HFFc6 (cell line): Measurements from ENCODE around the gene MARS1. TPM values are rescaled to one million over a fixed set of nuclear protein-coding genes. Genes with fewer than 3 reads are reported as not detected.

ENCODE experiments used
- DNase-seq: peaks from one replicate; pipeline ENCODE4 v3.0.0-alpha.2; 2018
- H3K27ac Mint-ChIP-seq: 2 replicates; pipeline ENCODE4 v1.8.0; 2020; ENCODE audit warnings: mild to moderate bottlenecking, mixed read lengths
- H3K27me3 Mint-ChIP-seq: 2 replicates; pipeline ENCODE4 v1.8.0; 2021; ENCODE audit warnings: mild to moderate bottlenecking, moderate library complexity, mixed read lengths; ENCODE audit not compliant: insufficient read depth
- H3K36me3 Mint-ChIP-seq: 2 replicates; pipeline ENCODE4 v1.8.0; 2021; ENCODE audit warnings: low read depth, mixed read lengths
- H3K4me1 Mint-ChIP-seq: 2 replicates; pipeline ENCODE4 v1.8.0; 2020; ENCODE audit warnings: low read depth, mixed read lengths
- H3K4me3 Mint-ChIP-seq: 2 replicates; pipeline ENCODE4 v1.8.0; 2020; ENCODE audit warnings: mild to moderate bottlenecking, moderate library complexity, mixed read lengths
- H3K9me3 Mint-ChIP-seq: 2 replicates; pipeline ENCODE4 v1.8.0; 2020; ENCODE audit warnings: mild to moderate bottlenecking, mixed read lengths
- total RNA-seq, 6 experiments: library from RNA; stranded (reverse); fragmentation: NEBNext Ultra II Directional; extraction: Animal tissue kit (Norgen Biotek cat#: 25700); gene quantifications; 2 replicates in 1 of 6; 3 replicates in 5 of 6; pipeline ENCODE4 v1.2.3, GENCODE V29; 2021
- TF ChIP-seq, protein P1 (sequence below): fragments of 200-600 bp; sonication (generic); IDR thresholded peaks from 2 replicates; pipeline ENCODE4 v1.5.0; 2021; ENCODE audit warnings: antibody characterized with exemption, mild to moderate bottlenecking

MARS1 gene
- total RNA-seq, 6 experiments from 2014 or later: 179 to 207 (median 193) TPM

DNA sequence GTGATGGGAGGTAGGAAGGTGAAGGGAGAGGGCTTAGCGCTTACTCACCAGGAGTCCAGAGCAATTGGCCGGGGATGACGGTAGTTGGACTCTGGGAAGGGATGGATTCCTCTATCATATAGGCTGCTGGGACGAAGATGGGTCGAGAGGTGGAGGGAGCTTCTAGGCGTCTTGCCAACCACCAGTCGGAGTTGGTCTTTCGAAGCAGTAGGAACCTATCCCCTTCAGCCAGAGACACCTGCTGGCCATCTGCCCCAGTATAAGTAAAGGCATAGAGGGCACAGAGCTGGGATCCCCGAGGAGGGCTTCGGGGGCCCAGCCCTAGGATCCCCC is 8.9 kb upstream of the MARS1 start:
- no peak overlapping the region for H3K27ac Mint-ChIP-seq
- H3K36me3 Mint-ChIP-seq: no peaks in the 10 kb centered on the region; the same call in 1 of the 2 replicates
- TF ChIP-seq, protein P1, sequence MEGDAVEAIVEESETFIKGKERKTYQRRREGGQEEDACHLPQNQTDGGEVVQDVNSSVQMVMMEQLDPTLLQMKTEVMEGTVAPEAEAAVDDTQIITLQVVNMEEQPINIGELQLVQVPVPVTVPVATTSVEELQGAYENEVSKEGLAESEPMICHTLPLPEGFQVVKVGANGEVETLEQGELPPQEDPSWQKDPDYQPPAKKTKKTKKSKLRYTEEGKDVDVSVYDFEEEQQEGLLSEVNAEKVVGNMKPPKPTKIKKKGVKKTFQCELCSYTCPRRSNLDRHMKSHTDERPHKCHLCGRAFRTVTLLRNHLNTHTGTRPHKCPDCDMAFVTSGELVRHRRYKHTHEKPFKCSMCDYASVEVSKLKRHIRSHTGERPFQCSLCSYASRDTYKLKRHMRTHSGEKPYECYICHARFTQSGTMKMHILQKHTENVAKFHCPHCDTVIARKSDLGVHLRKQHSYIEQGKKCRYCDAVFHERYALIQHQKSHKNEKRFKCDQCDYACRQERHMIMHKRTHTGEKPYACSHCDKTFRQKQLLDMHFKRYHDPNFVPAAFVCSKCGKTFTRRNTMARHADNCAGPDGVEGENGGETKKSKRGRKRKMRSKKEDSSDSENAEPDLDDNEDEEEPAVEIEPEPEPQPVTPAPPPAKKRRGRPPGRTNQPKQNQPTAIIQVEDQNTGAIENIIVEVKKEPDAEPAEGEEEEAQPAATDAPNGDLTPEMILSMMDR: no peak
- H3K4me3 Mint-ChIP-seq: no peak overlapping the region
- no peak for DNase-seq
- peaks cover 36% of the 10 kb centered on the region for H3K4me1 Mint-ChIP-seq
- no peaks in the 10 kb centered on the region for H3K9me3 Mint-ChIP-seq
- peaks cover 31% of the 10 kb centered on the region for H3K27me3 Mint-ChIP-seq

DNA sequence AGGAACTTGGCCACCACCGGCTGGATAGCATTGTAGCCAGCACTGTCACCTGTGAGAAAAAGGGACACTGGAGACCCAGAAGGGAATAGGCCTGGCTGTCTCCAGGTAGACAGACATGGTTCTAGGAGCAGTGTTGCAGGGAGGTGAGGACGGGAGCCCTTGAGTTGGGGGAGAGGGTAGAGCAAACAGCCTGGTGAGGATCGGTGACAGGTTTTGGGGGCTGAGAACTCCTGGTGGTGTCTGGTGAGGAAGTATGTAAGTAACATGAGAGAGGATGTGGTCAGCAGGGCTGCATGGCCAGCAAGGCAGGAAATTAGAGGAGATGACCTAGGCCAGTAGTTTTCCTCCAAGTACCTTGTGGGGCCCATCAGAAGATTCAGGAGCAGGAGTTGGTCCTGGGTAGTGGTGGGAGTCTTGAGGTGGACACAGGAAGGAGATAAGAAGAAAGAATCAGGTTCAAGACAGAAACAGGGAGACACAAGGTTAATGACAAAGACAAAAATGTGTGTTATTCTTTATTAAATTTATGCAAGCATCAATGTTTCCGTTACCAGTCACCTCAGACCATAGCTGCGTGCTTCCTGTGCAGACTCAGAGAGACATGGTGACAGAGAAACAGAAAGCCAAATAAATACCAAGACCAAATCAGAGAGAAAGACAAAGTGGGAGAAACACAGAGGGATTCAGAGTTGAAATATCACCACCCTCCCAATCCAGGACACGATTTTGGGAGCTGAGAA is 8.3 kb upstream of the MARS1 start, which contains the start of gene ARHGAP9:
Gene ARHGAP9 (minus strand): TSS at position 491 of the 740 bp plus-strand sequence. CDS start 460 bp downstream, at position 31.
- H3K4me3 Mint-ChIP-seq: no peak within 1 kb of the TSS
- peaks cover 26% of the 10 kb centered on the region for H3K27me3 Mint-ChIP-seq
- H3K4me1 Mint-ChIP-seq: peaks cover 36% of the 10 kb centered on the region
- H3K9me3 Mint-ChIP-seq: no peaks in the 10 kb centered on the region
- TF ChIP-seq, protein P1: no peak
- no peak within 1 kb of the TSS for H3K27ac Mint-ChIP-seq
- H3K36me3 Mint-ChIP-seq: no peaks in the 10 kb centered on the region
- DNase-seq: no peak

GRCh38 chr12:57481671-57482070 is 6.2 kb upstream of the MARS1 start:
- Mint-ChIP-seq H3K9me3 (no peaks in the 10 kb centered on the region), H3K4me3 (no peak overlapping the region), H3K36me3 (no peaks in the 10 kb centered on the region), H3K27ac (no peak overlapping the region), H3K4me1 (peaks cover 36% of the 10 kb centered on the region), H3K27me3 (peaks cover 12% of the 10 kb centered on the region)
- no peak for DNase-seq
- TF ChIP-seq, protein P1: no peak

GRCh38 chr12:57483466-57483865 is 4.4 kb upstream of the MARS1 start:
- no peak overlapping the region; the same call in 1 of the 2 replicates for H3K27ac Mint-ChIP-seq
- TF ChIP-seq, protein P1: no peak
- DNase-seq: peak; percentile 44
- H3K36me3 Mint-ChIP-seq: peaks cover 4% of the 10 kb centered on the region
- peaks cover 22% of the 10 kb centered on the region for H3K4me1 Mint-ChIP-seq
- peaks cover 9% of the 10 kb centered on the region for H3K27me3 Mint-ChIP-seq
- H3K9me3 Mint-ChIP-seq: no peaks in the 10 kb centered on the region
- H3K4me3 Mint-ChIP-seq: no peak overlapping the region

DNA sequence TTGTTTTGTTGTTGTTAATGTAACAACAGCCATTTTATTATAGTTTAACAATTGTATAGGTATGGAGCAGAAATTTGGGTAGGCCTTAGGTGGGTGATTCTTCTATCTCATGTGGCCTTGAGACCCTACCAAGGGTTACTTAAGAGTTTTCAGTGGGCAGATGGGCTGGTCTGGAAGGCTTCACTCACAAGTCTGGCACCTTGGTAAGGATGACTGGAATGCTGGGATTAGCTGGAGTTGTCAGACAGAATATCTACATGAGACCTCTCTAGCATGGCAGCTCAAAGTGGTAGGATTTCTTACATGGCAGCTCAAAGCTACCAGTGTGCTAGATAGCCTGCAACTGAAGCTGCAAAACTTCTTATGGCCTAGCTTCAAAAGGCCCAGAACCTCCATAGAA is 2.2 kb upstream of the MARS1 start:
- Mint-ChIP-seq H3K4me1 (peaks cover 21% of the 10 kb centered on the region), H3K27ac (no peak overlapping the region)

More for the DNA sequence above, 2.2 kb upstream of the MARS1 start:
- no peak overlapping the region for H3K4me3 Mint-ChIP-seq
- no peak for DNase-seq
- no peaks in the 10 kb centered on the region for H3K9me3 Mint-ChIP-seq
- TF ChIP-seq, protein P1: no peak
- peaks cover 7% of the 10 kb centered on the region for H3K27me3 Mint-ChIP-seq
- H3K36me3 Mint-ChIP-seq: peaks cover 19% of the 10 kb centered on the region
